ENCODE data around the gene VPS13D.
"Not testable (repeated sequence)": the region's sequence is repeated elsewhere in the genome, so short reads cannot be mapped to it uniquely, and the experiment has no call there.

Gene VPS13D

GRCh38 chr1:12451560-12451900, 221.7 kb downstream of the VPS13D start:
- no peak for DNase-seq

DNA sequence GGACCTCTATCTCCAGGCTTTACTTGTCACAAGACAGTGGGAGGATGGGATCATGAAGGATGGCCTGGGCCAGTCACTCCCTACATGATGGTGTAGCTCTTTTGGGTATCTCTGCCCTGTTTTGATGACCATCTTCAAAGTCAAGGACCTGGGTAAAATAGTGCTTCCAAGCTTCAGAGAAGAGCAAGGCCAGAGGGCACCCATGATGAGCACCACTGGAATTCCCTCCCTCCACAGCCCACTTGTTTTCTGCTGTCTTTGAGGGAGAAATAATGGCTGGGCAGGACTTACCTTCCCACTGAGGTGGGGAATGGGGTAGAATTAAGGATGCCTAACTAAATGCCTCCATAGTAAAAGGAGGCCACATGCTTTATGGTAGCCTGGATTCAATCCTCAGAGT, 222.4 kb downstream of the VPS13D start:
- no peak for DNase-seq

DNA sequence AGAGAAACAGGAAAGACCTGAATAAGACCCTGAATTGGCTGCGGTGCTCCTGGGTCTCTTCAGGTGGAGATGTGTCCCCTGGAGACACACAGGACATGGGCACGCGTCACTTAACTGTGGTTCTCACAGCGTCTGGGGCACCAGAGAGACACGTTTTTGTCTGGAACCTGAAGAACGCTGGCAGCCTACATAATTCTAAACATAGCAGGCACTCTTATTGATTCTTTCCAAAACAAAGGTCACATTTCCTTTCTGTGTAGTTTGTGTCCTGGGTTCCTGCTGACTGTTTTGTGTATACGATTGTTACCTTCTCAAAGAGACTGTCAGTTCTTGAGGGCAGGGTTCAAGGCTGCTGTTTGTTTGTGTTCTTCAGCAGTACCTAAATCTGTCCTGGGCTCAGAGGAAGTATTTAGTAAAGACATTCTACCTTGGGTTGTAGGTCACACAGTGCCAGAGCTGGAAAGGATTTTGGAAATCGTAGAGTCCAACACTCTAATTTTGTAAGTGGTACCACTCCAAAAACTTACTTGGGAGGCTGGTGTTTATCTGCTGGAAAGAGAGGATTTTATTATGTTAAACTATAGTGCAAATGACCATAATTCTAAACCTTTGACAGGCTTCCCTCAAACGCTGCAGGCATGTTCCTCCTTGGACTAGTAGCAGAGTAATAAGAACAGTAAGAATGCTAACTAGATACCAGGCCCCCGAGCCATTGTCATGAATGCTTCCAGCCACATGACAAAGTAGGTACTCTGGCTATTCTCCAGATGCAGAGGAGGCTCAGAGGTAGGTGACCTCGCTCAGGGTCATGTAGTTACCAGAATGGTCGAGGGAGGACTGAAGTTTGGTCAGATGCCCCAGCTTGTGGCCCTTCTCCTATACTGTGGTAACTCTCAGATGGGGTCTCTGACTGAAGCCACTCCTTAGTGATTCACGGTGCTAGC, 223.8 kb downstream of the VPS13D start:
- no peak for DNase-seq

DNA sequence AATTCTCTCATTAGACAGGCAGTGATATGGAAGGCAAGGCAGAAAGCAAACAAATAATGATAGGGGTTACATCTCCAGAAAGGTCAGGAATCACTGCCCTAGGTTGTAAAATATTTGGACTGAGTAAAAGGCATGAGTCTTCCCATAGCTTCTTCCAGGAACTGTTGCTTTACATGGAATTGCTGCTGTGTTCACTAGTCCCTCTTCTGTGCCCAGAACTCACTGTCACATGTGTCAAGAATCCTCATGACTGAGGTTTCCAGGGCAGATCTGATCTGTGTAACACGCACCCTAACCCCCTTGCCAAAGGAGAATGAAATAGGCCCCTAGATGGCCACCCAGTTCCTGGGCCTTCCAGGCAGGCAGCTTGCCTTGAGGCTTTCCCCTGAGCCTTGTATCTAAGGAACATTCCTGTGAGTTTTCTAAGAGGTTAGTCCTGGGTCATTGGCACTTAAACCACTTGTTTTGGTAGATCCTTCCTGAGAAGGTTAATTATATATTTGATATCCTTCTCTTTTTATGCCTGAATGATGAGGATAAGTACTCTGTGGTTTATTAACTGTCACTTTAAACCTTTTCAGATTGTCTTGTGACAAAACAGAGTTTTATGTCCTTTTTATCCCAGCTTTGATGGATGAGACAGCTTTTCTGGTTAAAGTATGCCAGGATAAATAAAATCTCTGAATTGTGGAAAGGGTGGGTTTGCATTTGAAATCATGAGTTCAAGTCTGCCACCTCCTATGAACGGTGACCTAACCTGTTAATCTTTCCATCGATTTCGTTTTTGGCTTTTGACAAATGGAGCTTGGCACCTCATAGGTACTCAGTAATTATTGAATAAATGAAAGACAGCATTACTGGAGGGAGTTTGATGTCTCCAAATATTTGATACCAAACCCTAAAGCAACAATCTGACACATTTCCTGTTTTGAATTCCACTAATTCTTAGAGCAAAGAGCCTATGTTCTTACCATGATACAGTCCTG, 224.9 kb downstream of the VPS13D start:
- DNase-seq = peak; percentile 64

DNA sequence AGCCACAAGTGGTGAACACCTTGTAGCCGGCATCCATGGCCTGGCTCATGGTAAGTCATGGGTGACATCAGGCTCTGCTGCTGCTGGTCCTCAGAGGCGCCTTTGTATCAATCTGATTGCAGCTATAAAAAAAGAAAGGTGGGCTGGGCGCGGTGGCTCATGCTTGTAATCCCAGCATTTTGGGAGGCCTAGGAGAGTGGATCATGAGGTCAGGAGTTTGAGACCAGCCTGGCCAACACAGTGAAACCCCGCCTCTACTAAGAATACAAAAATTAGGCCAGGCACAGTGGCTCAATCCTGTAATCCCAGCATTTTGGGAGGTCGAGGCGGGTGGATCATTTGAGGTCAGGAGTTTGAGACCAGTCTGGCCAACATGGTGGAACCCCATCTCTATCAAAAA, 226.3 kb downstream of the VPS13D start:
- not testable (repeated sequence) for DNase-seq

DNA sequence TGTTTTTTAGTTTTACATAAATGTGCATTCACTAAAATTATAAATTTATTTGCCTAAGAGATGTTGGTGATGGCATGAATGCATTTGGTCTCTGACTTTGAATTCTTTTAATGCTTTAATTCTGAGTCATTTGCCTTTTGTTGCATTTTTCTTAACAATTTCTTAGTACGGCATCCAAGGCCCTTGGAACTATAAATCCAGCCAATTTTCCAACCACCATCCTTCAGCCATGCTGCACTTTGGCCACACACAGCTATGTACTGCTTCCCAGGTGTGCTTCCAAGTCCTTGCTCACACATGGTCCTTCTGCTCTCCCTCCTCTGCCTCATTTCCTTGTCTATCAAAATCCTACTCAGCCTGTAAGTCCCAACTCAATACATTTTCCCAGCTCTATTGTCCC, 227.1 kb downstream of the VPS13D start:
- peak; percentile 84 for DNase-seq

GRCh38 chr1:12457771-12458170, 227.9 kb downstream of the VPS13D start:
- DNase-seq = no peak

DNA sequence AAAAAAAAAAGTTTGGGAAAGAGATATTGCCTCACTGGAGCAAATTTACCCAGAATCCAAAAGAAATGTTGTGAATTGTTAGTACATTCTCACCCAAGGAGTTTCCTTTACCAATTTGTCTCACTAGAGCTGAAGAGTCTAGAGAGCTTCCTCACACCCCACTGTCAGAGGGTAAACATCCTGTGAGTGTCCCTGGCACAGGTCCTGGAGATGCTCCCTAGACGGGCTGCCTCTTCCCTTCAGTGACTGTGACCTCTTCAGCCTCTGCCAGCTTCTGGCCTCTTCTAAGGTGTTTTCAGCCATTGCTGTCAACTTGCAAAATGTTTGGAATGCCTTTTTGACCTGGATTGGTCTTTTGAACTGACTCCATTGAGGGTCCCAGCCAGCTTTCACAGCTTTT, 228.7 kb downstream of the VPS13D start:
- DNase-seq = no peak

DNA sequence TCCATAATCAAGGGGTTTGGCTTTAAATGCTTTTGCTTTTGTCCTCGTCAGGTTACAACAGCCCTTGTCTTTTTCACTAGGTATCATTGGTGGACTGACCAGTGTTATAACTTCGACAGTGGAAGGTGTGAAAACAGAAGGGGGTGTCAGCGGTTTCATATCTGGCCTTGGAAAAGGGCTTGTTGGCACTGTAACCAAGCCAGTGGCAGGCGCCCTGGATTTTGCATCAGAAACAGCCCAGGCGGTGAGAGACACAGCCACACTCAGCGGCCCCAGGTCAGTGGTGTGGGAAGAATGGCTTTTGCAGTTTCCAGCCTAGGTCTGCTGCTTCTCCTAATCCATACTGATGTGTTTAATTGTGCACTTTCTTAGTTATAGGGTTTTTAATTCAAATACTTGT, 230.3 kb downstream of the VPS13D start:
- DNase-seq = no peak

DNA sequence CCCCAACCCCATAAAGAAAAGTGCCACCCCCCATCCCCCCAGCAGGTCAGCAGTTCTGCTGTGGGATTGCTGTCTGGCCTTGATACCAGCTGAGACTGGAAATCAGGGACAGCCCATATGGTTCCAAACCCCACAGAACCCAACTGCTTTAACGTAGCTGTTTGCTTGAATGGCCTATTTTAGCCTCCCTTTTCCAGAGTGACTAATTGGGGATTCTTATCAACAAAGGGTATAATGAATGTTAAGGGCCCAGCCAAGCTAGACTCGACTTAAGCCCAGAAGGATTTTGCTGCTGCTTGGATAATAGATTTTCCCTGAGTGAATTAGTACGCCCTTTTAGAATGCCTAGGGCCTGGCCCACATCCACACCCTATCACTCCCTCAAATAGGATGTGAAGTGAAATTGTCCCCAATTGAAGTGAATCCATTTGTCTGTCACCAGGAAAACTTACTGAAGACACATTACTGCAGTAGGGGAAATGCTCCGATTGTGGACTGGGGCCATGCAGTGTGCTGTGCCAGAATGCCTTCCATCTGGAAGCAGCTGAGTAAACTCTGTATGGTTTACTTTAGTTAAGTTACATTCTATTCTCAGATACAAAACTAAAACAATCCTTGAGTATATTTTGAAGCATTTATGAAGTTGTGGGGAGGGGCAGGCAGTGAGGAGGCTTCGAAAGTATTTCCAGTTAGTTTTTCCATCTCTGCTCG, 231.2 kb downstream of the VPS13D start:
- peak; percentile 69 for DNase-seq

DNA sequence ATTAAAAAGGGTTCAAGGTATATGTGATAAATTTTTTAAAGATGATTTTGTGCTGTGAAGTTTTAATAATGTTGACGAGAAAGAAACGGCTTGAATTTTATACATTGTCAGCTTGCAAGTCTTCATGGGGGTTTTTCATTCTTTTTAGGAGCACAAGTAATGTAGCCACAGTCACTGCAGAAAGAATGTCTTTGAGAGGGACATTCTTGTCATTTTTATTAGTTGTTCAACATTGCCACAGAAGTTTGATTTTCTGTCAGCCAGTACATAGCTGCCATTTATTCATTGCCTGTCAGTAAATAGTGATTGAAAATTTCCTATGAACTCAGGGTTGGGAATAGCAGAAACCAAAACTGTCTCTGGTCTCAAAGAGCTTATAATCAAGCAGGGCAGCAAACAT, 231.9 kb downstream of the VPS13D start:
- DNase-seq = peak; percentile 52

DNA sequence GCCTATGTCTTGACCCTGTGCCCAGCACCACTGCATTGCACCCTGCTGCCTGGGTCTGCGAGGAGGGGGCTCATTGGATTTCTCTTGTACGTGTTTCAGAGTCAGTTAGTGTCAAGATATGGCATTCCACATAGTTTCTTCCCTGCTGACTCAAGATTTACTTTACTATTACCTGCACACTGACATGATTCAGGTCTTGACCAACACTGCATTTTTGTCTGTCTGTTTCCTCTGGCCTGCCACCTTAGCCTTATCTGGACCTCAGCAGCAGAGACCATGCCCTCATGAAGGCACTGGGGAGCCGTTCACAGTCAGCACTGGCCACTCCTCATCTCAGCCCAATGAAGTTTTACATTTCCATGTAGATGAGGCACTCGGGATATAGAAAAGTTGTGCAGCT, 232.8 kb downstream of the VPS13D start:
- no peak for DNase-seq

DNA sequence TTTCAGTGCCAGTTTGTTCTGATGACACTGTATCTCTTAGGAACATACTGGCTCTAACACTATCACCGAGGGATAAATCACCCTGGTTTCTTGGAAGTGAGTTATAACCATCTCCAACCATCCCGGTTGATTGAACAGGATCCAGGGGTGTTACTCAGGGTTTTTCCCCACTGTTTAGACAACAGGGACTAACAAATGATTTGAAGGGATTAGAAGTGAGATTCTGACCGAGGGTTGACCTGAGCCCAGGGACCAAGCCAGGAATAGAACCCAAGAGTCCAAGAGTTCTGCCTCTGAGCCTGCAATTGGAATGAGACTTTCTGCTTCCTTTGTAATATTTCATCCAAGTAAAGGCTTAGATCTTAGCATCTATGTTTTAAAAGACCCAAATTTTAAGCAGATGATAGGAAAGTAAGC, 234.2 kb downstream of the VPS13D start:
- no peak for DNase-seq

DNA sequence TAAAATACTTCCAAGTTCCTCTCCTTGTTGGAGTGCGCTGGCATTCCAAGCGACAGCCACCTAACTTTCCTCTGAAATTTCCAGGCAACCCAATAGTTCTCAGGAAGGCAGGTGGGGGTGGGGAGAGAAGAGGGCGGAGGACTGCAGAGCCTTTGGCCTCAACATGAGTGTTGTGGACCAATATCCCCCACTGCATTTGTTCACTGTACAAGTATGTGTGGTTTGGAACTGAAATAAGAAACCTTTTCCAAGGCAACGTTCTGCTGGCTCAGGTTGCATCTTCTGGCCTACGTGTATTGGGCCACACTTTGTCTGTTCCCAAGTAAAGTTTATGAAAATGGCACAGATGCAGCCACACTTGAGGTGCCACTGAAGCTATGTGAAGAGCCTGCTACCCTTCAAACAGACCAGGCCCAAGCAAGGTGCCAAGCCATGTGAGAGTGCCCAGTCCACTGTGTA, 234.8 kb downstream of the VPS13D start:
- peak; percentile 93 for DNase-seq

- no peak for DNase-seq
These were observed 235.3 kb downstream of the VPS13D start for GRCh38 chr1:12465126-12465525.

GRCh38 chr1:12466816-12467215, 237.0 kb downstream of the VPS13D start:
- DNase-seq = no peak

DNA sequence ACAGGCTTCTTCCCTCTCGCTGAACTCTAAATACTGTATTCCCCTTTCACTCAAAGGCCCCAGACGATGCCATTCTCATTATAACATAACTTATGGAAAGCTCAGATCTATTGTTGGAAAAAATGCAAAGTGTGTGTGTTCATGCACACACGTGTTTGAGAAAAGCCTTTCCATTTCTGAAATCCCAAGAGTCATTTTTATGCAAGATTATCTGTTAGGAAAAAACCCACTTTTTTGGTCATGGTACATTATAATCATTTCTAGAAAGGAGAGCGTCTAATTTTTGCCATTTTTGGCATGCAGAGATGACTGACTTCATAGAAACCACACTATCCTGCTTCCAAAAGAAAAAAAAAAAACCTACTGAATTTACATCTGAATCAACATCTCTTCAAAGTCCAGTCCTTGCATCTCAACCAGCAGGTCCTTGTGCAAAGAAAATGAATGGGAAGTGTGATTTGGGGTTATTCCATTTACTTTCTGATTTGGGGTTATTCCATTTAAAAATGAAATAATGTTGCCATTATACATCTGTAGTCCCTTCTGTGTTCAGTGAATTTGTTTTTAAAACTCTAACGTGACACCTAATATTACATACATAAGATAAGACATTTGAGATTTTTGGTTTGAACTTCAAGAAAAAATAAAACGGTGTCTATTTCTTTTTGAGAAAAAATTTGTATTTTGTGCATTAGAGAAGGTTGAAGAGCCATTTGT, 237.9 kb downstream of the VPS13D start:
- peak; percentile 73 for DNase-seq

DNA sequence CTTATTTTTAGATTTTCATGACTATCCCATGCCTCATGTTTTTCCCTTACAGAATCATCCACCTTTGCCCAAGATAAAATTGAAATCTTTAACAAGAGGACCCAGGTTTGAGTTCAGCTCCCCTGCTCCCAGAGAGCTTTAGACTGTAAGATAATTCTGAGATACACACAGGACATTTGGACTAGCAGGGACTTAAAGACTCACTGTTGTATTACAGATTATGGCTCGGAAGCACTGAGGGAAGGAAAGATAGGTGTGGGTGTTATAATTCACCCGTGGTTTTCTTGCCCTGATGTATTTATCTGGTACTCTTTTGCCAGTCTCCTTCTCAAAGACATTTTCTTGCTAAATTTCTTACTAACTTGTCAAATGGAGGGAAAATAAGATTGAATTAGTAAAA, 238.5 kb downstream of the VPS13D start:
- DNase-seq = no peak

- DNase-seq = no peak
These were observed 239.7 kb downstream of the VPS13D start for GRCh38 chr1:12469493-12469892.

DNA sequence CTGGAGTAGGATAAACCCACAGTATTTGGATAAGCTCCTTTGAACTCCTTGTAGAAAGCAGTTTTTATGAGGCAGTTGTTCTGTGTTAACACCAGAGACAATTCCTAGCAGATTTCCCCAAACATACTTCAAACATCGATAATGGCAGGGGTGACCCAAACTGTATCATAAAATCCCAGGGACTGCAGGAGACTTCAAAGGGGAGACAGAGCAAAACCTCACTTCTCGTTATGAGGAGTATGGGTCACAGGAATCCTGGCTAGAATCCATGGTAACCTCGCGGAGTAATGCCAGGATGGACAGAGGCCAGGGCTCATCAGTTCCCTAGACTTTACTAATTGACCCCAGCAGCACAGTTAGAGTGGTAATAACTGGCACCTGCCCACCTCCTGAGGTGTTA, 240.2 kb downstream of the VPS13D start:
- no peak for DNase-seq

DNA sequence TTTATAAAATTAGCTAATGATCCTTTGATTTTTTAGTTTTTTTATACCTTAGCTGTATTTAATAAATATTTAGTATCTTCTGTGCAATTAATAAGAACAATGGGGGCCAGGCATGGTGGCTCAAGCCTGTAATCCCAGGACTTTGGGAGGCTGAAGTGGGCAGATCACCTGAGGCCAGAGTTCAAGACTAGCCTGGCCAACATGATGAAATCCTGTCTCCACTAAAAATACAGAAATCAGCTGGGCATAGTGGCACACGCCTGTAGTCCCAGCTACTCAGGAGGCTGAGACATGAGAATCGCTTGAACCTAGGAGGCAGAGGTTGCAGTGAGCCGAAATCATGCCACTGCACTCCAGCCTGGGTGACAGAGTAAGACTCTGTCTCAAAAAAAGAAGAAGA, 241.1 kb downstream of the VPS13D start:
- DNase-seq = not testable (repeated sequence)
